ENCODE data around the gene ALK.

The ALK gene

GRCh38 chr2:29367986-29368658, 553.3 kb downstream of the ALK start:
- no peak for TF ChIP-seq CTCF (IDR thresholded peaks at IDR 0.05; ENCODE audit: low read length)
- TF ChIP-seq EZH2phosphoT487 (IDR thresholded peaks at IDR 0.05; ENCODE audit: low read length), result no peak
- TF ChIP-seq EZH2 (optimal IDR thresholded peaks at IDR 0.05; ENCODE audit: low read depth, low read length), result no peak
- Histone ChIP-seq H3K4me3 (ENCODE audit: low read length) (no peak overlapping the region), H3F3A (ENCODE audit: insufficient read depth, low read length) (no peaks in the 10 kb centered on the region), H2AFZ (ENCODE audit: low read length) (no peak overlapping the region), H3K9ac (ENCODE audit: low read length) (no peak overlapping the region), H3K4me1 (ENCODE audit: low read length) (no peaks in the 10 kb centered on the region), H3K79me2 (ENCODE audit: low read length) (no peaks in the 10 kb centered on the region), H4K20me1 (ENCODE audit: insufficient read depth, low read length) (no peaks in the 10 kb centered on the region), H3K36me3 (replicated peaks; ENCODE audit: insufficient read depth, low read length) (no peaks in the 10 kb centered on the region), H3K9me3 (replicated peaks; ENCODE audit: insufficient read depth, low read length) (no peaks in the 10 kb centered on the region), H3K9me2 (replicated peaks; ENCODE audit: insufficient read depth, low read length) (no peaks in the 10 kb centered on the region), H3K4me2 (ENCODE audit: low read depth, low read length) (no peak overlapping the region), H3K27ac (ENCODE audit: low read length) (no peak overlapping the region), H3K27me3 (replicated peaks; ENCODE audit: insufficient read depth, low read length) (no peaks in the 10 kb centered on the region)
- DNase-seq, result no peak

DNA sequence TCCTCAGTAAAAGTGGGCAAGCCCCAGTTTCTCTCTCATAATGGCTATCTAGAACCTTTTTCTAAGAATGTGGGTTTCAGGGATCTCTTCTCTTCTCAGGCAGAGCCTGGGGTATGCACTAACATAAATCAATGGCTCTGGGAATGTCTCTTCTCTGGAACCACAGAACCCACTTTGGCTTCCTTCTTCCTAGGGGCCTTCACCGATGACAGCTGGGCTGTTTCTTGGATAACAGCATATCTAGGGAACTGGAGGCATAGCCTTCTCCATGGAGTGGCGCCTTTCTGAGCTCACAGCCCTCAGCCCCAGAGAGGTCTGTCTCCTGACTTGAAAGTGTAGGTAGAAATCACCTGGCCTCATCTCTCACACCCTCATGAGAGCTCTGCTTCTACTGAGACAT, 558.3 kb downstream of the ALK start:
- Histone ChIP-seq H3K4me1 (ENCODE audit: low read length) (no peaks in the 10 kb centered on the region), H3K4me2 (ENCODE audit: low read depth, low read length) (no peak overlapping the region), H3K4me3 (ENCODE audit: low read length) (no peak overlapping the region), H3K36me3 (replicated peaks; ENCODE audit: insufficient read depth, low read length) (no peaks in the 10 kb centered on the region), H3K27me3 (replicated peaks; ENCODE audit: insufficient read depth, low read length) (no peaks in the 10 kb centered on the region), H4K20me1 (ENCODE audit: insufficient read depth, low read length) (no peaks in the 10 kb centered on the region), H3K9me3 (replicated peaks; ENCODE audit: insufficient read depth, low read length) (no peaks in the 10 kb centered on the region), H3K9me2 (replicated peaks; ENCODE audit: insufficient read depth, low read length) (no peaks in the 10 kb centered on the region), H2AFZ (ENCODE audit: low read length) (no peak overlapping the region), H3F3A (ENCODE audit: insufficient read depth, low read length) (no peaks in the 10 kb centered on the region), H3K9ac (ENCODE audit: low read length) (no peak overlapping the region), H3K79me2 (ENCODE audit: low read length) (no peaks in the 10 kb centered on the region), H3K27ac (ENCODE audit: low read length) (no peak overlapping the region)
- DNase-seq, result no peak
- TF ChIP-seq EZH2phosphoT487 (IDR thresholded peaks at IDR 0.05; ENCODE audit: low read length) (no peak), CTCF (IDR thresholded peaks at IDR 0.05; ENCODE audit: low read length) (no peak), EZH2 (optimal IDR thresholded peaks at IDR 0.05; ENCODE audit: low read depth, low read length) (no peak)

- no peaks in the 10 kb centered on the region for H3K79me2 ChIP-seq (ENCODE audit: low read length)
- no peak overlapping the region for H3K9ac ChIP-seq (ENCODE audit: low read length)
- no peak overlapping the region for H2AFZ ChIP-seq (ENCODE audit: low read length)
- no peak overlapping the region for H3K4me3 ChIP-seq (ENCODE audit: low read length)
- no peaks in the 10 kb centered on the region for H3K36me3 ChIP-seq (replicated peaks; ENCODE audit: insufficient read depth, low read length)
- no peak for TF ChIP-seq EZH2phosphoT487 (IDR thresholded peaks at IDR 0.05; ENCODE audit: low read length)
- no peak for TF ChIP-seq CTCF (IDR thresholded peaks at IDR 0.05; ENCODE audit: low read length)
- no peak for TF ChIP-seq EZH2 (optimal IDR thresholded peaks at IDR 0.05; ENCODE audit: low read depth, low read length)
- H3F3A ChIP-seq (ENCODE audit: insufficient read depth, low read length), result no peaks in the 10 kb centered on the region
- DNase-seq, result no peak
- H3K27me3 ChIP-seq (replicated peaks; ENCODE audit: insufficient read depth, low read length), result no peaks in the 10 kb centered on the region
- H3K27ac ChIP-seq (ENCODE audit: low read length), result no peak overlapping the region
- no peak overlapping the region for H3K4me2 ChIP-seq (ENCODE audit: low read depth, low read length)
- no peaks in the 10 kb centered on the region for H3K9me3 ChIP-seq (replicated peaks; ENCODE audit: insufficient read depth, low read length)
- H4K20me1 ChIP-seq (ENCODE audit: insufficient read depth, low read length), result no peaks in the 10 kb centered on the region
- H3K4me1 ChIP-seq (ENCODE audit: low read length), result no peaks in the 10 kb centered on the region
- H3K9me2 ChIP-seq (replicated peaks; ENCODE audit: insufficient read depth, low read length), result no peaks in the 10 kb centered on the region
Observed at GRCh38 chr2:29361231-29361630, 560.2 kb downstream of the ALK start.
